ENCODE measurements around the gene PNKD.

DNA sequence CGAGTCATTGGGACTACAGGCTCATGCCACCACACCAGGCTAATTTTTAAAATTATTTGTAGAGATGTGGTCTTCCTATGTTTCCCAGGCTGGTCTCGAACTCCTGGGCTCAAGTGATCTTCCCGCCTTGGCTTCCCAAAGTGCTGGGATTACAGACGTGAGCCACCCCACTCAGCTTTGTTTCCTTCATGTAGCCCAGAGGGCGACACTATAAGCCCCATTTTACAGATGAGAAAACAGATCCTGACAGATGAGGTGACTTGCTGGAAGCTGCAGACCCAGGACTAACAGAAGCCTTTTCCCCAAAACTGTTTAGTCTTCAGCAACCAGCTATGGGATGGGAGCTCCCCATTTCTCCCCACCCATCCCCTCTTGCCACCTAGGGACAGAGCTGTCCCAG, 122.1 kb downstream of the PNKD start:
- TF ChIP-seq, protein P1, sequence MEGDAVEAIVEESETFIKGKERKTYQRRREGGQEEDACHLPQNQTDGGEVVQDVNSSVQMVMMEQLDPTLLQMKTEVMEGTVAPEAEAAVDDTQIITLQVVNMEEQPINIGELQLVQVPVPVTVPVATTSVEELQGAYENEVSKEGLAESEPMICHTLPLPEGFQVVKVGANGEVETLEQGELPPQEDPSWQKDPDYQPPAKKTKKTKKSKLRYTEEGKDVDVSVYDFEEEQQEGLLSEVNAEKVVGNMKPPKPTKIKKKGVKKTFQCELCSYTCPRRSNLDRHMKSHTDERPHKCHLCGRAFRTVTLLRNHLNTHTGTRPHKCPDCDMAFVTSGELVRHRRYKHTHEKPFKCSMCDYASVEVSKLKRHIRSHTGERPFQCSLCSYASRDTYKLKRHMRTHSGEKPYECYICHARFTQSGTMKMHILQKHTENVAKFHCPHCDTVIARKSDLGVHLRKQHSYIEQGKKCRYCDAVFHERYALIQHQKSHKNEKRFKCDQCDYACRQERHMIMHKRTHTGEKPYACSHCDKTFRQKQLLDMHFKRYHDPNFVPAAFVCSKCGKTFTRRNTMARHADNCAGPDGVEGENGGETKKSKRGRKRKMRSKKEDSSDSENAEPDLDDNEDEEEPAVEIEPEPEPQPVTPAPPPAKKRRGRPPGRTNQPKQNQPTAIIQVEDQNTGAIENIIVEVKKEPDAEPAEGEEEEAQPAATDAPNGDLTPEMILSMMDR (IDR thresholded peaks at IDR 0.05), result no peak
- no peak for TF ChIP-seq POLR2A (IDR thresholded peaks at IDR 0.05; ENCODE audit: low read depth)
- no peak for TF ChIP-seq EP300 (IDR thresholded peaks at IDR 0.05)

Data from esophagus muscularis mucosa (tissue), 4 donors.